DMS53 (cell line): ENCODE data around the gene ELP5.

Source experiments
- DNase-seq: peaks from one replicate; lab custom pipeline; 2025; lab: John Stamatoyannopoulos, UW

The ELP5 gene

DNA sequence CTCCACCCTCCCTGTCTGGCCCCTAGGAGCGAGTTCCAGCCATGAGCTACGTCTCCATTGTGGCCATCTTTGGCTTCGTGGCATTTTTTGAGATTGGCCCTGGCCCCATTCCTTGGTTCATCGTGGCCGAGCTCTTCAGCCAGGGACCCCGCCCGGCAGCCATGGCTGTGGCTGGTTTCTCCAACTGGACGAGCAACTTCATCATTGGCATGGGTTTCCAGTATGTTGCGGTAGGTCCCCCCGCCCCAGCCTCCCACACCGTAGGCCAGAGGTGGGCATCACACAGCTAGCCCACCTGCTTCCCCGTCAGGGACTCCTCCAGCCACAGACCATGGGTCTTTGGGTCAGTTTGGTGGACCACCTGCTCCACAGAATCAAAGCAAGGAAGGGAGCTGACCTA, 33.7 kb downstream of the ELP5 start:
- DNase-seq: no peak

DNA sequence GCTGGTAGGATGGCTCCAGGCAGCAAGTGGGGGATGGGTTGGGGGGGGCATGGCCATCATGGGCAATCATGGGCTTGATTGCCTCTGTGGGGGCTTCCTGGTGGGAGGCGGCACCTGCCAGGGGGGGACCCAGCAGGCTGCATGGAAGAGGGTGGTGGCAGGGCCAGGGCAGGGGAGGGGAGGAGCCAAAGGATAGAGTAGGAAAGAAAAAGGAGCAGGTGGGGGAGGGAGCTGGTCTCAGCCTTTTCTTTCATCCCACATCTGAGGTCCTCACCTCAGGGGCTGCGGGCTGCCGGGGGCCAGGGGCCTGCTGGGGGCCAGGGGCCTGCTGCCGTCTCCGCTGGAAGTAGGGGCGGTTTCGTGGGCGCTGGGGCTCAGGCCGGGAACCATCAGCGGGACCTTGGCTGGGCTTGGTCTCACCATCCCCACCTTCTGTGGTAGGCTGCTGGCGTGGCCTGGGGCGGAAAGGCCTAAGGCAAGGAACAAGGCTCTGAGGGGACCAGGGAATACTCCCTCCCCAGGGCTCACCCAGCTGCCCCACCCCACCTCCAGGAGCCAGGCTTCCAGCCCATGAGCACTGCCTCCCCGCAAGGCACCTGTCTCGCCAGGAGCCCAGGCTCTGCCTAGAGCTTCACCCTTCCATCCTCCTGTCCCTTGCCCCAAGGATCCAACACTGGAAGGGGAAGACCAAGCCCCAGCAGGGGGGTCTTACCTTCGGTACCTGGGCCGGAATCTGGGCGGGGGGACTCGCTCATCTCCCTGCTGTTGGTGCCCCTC, 37.4 kb downstream of the ELP5 start:
- no peak for DNase-seq

DNA sequence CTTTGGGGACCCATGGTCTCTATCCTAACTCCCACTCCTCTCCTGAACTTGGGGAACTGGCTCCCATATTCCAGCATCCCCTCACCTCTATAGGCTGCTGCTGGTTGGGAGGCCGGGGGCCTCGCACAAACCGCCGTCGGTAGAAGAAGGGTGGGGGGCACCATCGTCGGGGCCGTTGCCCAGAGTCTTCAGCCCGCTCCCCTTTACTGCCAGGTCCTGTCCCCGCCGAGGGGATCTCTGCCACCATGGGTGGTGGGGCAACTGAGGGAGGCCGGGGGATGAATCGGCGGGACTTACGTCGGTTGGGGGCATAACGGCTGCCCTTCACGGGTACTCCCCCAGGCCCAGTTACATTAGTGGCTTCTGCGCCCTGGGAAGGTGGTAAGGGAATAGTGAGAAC, 38.2 kb downstream of the ELP5 start:
- DNase-seq: no peak

DNA sequence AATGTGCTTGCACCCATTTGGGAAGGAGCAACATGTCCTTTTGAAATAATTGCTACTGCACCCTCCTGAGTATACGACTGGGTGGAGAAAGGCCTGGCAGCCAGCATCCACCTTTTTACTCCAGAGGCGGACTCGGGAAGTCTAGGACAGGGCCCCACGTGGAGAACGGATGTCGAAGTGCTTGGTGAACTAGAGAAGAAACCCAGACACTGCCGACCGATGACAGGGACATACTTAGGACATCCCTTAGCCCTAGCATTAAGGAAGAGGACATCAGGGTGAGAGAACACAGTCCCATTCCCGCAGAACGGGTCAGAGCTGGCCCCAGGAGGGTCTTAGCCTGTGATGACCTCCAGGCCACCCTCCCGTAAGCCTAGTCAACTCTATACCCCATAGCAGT, 38.7 kb downstream of the ELP5 start:
- no peak for DNase-seq

DNA sequence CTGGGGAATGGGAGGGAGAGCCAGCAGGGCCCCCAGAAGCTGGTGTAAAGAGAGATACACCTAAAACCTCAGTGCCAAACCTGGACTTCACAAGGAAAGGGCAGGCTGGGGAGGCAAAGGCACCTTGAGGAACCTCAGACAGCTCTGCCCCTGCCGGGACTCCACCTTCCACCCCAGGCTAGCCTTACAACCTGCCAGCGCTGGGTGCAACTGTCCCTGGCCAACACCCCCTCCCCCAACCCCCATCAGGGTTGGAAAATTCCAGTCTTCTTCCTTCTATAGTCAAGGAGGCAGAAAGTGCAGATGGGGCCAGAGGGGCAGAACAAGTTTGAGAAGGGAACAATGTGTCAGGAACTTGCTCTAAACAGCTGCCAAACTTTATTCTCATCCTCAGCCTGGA, 40.2 kb downstream of the ELP5 start:
- DNase-seq: no peak

DNA sequence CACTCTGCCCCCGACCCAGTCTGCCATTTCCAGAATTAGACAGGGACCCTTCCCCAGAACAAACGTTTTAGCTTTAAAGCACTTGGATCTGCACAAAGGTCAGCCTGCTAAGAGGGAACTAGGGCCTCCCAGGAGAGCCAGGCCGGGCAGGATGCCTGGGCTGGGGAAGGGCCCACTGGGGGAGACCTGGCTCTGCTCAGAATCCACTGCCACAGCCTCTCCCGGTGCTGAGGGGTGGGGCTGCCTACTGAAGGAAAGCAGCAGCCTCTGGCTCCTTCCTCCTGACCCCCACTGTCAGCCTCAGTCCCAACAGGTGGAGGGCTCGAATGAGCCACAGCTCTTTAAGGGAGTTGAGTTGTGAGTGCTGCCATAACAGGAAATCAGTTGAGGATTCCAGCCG, 40.7 kb downstream of the ELP5 start:
- no peak for DNase-seq

DNA sequence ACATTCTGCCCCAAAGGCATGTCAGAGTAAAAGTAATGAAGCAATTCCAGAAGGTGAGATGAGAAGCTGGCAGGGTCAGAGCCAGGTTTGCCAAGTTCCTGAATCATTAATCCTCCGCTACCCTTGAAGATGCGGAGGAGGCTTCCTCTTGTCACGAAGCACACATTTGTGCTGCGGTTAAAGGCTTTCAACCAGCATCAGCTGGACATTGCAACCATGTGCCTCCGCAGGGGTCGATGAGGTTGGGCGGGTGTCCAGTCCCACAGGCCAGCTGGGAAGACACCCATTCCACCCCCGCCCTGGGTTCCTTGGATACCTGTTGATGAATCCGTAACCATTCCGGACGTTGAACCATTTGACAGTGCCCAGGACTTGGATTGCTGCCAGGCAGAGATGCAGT, 41.1 kb downstream of the ELP5 start:
- DNase-seq: no peak

DNA sequence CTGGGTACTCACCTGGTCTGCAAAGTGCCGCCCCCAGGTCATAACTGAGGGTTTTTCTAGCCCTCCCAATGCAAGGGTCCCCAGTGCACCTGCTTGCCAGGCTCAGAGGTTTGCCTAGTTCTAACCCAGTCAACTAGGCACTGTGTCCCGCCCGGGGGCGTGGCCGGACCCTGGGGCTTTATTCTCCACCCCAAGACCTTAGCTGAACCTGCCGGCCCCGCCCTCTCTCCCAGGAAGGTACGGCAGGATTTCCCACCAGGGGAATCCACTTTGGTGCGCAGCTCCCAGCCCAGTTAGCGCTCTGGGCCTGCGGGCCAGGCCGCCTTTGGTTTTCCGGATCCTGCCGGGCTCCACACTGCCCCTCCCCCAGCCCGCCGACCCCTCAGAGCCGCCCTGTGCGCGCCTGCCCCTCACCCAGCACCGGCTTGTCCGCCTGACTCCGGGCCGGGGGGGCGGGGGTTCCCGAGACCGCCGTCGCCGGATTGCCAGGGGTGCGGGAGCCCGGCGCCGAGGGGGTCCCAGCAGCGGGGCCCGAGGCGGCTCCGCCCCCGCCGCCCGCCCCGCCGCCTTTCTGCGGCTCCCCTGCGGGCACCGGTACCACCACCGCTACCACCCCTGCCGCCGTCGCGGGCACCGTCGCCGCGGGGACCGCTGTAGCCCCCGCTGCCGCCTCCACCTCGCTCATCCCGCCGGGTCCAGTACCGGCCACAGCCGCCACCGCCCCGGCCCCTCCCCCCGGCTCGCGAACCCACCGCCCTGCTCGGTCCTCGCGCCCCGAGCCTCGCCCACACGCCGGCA, 42.0 kb downstream of the ELP5 start:
- DNase-seq: peak; percentile 83

DNA sequence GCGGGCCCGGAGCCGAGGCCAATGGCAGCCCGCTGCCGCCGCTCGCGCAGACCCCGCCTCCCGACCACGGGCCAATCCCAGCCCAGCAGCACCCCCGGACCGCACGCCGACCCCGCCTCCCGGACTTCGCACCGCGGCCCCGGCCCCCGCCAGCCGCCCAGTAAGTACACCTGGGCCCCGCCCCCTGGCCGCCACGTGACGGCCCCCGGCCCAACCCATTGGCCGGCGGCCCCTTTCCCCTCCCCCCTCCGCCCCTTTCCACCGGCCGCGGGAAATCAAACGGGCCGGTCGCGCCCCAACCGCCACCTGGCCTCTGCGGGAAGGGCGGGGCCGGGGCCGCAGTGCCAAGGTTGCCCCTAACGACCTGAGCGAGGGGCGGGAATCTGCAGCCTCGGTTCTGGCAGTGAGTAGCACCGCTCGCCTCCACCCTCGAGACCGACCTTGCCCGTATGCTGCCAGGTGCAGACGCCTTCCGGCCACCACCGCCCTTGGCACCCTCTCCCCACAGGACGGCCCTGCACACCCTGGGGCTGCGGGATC, 42.7 kb downstream of the ELP5 start, which contains the start of gene YBX2:
TSS of gene YBX2 (minus strand) at position 26 of the 540 bp plus-strand sequence. CDS start 139 bp downstream, outside the sequence.
- DNase-seq: peak; percentile 98

DNA sequence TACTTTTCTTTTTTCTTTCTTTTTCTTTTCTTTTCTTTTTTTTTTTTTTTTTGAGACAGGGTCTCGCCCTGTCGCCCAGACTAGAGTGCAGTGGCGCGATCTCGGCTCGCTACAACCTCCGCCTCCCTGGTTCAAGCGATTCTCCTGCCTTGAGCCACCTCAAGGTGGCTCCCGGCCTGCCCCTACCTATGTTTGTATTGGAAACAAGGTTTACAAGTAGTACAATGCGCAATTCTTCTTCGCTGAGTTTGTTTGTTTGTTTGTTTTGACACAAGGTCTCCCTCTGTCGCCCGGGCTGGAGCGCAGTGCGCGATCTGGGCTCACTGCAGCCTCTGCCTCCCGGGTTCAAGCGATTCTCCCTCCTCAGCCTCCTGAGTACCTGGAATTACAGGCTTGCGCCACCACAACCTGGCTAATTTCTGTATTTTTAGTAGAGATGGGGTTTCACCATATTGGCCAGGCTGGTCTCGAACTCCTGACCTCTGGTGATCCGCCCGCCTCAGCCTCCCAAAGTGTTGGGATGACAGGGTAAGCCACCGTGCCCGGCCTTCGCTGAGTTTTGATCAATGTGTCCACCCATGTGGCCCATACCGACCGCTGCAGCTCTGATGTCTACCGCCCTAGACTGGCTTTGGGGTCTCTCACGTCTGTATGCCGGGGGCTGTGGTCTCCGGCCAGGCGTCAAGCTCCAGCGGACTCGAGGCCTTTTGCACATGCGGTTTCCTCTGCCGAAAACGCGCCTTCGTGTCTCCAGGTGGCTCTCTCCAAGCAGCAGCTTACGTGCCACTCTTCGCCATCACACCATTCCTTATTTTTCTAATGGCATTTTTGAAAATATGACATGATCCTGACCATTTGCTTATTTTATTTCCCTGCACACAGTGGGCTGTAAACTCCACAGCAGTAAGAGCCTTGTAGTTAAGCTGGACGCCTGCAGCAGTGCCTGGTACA, 43.5 kb downstream of the ELP5 start:
- DNase-seq: peak; percentile 80

DNA sequence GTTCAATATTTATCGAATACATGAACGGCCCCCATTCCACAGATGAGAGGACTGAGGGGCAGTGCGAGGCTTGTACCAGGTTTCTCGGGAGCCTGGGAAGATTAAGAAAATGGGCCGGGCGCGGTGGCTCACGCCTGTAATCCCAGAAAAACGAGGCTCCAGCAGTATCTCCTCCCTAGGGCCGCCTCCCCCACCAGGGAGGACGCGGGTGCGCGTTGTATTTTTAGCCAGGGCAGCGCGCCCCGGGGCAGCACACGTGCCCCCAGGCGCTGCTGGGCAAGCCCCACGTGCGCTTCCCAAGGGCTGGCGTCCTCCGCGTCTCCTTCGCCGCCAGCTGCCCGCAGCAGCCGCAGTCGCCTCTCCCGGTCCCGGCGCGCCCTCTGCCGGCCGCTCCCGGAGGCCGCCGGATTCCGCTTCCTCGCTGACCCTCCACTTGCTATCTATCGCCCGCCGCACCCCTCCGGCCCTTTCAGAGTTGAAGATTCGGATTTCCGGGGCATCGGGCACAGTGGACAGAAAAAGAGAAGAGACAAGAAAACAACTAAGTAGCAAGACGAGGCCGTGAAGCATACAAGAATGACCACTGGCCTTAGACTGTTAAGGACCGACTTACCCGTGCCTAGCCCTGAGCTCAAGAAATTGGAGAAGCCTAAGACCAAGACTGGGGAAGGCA, 44.3 kb downstream of the ELP5 start:
- DNase-seq: peak; percentile 97

DNA sequence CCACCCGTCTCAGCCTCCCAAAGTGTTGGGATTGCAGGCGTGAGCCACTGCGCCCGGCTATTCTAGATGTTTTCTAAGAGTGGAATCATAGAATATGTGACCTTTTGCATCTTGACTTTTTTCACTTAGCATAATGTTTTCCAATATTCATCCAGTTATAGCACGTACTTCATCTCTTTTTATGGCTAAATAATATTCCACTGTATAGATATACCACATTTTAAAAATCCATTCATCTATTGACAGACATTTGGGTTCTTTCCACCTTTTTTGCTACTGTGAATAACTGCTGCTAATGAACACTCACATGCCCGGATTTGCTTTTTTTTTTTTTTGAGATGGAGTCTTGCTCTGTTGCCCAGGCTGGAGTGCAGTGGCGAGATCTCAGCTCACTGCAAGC, 52.2 kb downstream of the ELP5 start:
- no peak for DNase-seq

DNA sequence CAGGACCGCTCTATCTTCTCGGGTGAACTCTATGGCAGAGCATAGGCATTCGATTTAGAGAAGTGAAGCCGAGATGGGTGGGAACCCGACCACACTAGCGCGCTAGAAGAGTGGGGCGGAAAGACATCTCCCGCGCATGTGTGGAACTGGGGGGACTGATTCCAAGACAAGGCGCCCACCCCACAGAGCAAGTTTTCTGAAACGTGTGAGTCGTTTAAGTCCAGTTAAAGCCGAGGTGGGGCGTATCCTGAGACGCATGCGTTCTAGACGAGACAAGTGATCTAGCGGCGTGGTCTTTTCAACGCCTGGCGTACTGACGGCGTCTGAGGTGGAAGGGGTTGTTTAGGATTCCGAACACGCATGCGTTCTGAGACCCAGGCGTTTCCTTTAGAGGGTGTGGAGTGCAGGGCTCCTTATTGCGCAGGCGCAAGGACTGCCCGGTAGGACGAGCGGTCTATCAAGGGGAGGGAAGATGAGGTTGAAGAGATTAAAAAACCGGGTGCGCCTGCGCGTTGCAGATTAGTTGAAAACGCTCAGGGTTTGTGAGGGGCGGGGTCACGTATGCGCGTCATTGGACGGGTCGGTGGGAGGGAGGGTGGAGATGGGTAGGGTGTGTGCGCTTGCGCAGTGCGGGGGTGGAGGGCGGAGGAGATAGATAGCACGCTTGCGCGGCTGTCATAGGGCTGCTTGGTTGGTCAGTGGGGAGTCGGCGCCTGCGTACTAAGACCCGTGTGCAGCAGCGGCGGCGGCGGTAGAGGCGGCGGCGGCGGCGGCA, 55.1 kb downstream of the ELP5 start, which contains the start of gene EIF5A:
TSS of gene EIF5A (plus strand) at position 718 of the 775 bp plus-strand sequence. CDS start 2,008 bp downstream, outside the sequence.
- DNase-seq: peak; percentile 100

DNA sequence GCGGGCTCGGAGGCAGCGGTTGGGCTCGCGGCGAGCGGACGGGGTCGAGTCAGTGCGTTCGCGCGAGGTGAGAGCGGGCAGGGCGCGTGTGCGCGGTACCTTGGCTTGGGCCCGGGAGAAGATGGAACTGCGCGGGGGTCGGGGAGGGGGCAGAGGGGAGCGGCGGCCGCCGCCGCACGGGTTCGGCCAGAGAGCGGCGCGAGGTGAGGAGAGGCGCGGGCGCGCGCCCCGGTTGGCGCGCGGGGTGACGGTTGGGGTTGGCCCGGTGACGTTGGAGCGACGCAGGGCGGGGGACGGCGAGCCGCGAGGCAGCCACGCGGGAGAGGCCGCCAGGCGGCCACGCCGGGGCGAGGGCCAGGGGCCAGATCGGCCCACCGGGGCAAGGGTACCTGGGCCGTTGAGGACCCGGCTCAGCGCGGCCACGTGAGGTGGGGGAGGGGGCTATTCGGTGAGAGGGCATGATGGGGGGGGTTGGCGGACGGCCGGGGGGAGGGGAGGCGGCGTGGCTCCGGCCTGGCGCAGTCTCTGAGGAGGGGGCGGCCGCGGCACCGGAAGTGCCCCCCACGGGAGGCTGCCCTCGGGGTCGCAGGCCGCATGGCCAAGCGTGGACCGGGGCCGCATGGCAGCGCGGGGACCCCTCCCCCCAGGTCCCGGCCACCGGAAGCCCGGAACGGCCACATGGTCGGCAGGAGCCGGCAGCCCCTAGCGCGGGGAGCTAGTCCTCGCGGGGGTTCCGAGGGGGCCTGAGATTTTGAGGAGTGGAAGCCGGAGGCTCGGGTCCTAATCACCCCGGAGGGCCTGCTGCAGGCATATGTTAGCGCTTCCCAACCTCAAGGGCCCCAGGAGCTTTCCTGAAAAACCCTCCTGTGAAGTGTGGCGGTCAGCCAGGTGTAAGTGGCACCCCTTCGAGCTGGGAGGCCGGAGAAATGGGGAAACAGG, 55.9 kb downstream of the ELP5 start:
- DNase-seq: peak; percentile 80

DNA sequence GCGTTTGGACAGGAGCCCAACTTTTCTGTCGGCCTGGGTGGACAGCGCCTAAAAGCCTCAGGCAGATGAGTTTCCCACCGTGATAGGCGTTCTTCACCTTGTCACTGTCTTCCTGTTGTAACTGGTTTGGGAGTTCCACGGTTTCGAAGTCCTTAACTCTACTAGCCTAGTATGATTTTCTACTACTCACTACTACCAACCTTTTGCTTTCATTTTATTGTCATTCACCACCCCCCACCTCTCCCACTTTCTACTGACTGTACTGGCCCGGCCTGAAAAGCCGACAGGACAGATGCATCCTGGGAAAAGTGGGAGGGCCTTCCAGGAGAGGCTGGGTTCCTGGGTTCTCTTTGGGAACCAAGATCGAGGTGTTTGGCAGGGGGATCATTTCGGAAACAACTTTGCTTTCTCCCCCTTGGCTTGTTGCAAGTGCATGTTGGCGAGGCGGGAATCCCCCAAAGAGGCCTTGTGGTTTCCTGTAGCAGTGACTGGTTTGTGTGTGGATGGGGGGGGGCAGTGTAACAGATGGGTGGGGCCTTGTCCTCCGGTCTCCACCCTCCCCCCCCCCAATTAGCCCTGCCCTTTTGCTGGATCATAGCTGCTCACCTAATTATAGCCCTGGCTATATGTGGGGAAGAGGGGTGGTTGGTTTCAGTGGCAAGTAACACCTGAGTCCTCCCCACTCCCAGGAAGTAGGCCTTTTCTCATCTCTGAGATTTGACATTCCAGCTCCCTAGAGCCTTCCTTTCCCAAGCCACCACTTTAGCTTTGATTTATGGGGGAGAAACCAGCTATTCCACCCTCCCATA, 56.8 kb downstream of the ELP5 start:
- DNase-seq: peak; percentile 93
